Ovary (tissue), 3 donors: ENCODE data around the gene TCTN2.

Source experiments
- EP300 ChIP-seq: sonication (generic); formaldehyde crosslinking; IDR thresholded peaks from one replicate; pipeline ENCODE4 v1.6.1; 2017; ENCODE audit warnings: antibody characterized with exemption
- POLR2A ChIP-seq: fragments of 450-650 bp; IDR thresholded peaks from one replicate; pipeline ENCODE4 v1.6.1; 2017; ENCODE audit warnings: antibody characterized with exemption, mild to moderate bottlenecking, moderate library complexity
- TF ChIP-seq, protein P1 (sequence below), 3 donors: fragments of 450-650 bp in 2 of 3; fragments of 200-600 bp in 1 of 3; IDR thresholded peaks; one replicate each; pipeline versions ENCODE4 v1.5.1 to v1.8.0; 2016 to 2022; ENCODE audit warnings: antibody characterized with exemption in 3 of 3, mild to moderate bottlenecking in 1 of 3
- donor health status: DM: no; HTN: no; CAD: no.

DNA sequence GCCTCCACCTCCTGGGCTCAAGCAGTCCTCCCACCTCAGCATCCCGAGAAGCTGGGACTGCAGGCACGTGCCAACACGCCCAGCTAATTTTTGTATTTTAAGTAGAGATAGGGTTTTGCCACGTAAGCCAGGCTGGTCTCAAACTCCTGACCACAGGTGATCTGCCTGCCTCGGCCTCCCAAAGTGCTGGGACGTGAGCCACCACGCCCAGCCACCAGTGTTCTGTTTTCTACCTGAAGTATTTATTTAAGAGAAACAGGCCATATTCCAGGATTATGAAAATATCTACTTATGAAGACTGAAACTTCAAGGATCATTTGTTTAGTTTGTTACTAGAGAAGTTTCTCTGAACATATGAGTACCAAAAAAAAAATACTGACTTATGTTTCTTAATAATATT lies 27.0 kb upstream of the TCTN2 start:
- TF ChIP-seq, protein P1, sequence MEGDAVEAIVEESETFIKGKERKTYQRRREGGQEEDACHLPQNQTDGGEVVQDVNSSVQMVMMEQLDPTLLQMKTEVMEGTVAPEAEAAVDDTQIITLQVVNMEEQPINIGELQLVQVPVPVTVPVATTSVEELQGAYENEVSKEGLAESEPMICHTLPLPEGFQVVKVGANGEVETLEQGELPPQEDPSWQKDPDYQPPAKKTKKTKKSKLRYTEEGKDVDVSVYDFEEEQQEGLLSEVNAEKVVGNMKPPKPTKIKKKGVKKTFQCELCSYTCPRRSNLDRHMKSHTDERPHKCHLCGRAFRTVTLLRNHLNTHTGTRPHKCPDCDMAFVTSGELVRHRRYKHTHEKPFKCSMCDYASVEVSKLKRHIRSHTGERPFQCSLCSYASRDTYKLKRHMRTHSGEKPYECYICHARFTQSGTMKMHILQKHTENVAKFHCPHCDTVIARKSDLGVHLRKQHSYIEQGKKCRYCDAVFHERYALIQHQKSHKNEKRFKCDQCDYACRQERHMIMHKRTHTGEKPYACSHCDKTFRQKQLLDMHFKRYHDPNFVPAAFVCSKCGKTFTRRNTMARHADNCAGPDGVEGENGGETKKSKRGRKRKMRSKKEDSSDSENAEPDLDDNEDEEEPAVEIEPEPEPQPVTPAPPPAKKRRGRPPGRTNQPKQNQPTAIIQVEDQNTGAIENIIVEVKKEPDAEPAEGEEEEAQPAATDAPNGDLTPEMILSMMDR (IDR thresholded peaks at IDR 0.05): no peak
- TF ChIP-seq POLR2A: no peak
- TF ChIP-seq EP300: no peak
